HCT116 (cell line): Measurements from ENCODE around the gene CD96. TPM values are rescaled to one million over a fixed set of nuclear protein-coding genes. Genes with fewer than 3 reads are reported as not detected.

Experiments
- ATAC-seq: fragments of 200-7000 bp; cut with Tn5 transposase; 2 replicates; pipeline ENCODE4 v1.9.1; 2020; ENCODE audit warnings: mild to moderate bottlenecking, moderate library complexity
- BruUV-seq: library from RNA; stranded (reverse); fragments of 400-500 nt; replicated peaks from 2 replicates; lab custom pipeline; 2021; lab: Mats Ljungman, UMichigan
- CTCF ChIA-PET: fragments of 300-600 bp; sonication (Branson Sonifier 250); formaldehyde crosslinking; loops from one replicate; lab custom pipeline; 2021; ENCODE audit warnings: antibody characterized with exemption; lab: Charles Lee
- POLR2A ChIA-PET: fragments of 300-600, 350-600 bp; sonication (Branson Sonifier 250); formaldehyde crosslinking; loops from one replicate; lab custom pipeline; 2021; ENCODE audit warnings: antibody characterized with exemption; lab: Charles Lee
- RAD21 ChIA-PET, 2 experiments: fragments of 300-600 bp; sonication (Branson Sonifier 250); formaldehyde crosslinking; loops; one replicate each; lab custom pipeline; 2023; ENCODE audit warnings: low total read pairs in 2 of 2; ENCODE audit not compliant: uncharacterized antibody in 2 of 2, unreplicated experiment in 2 of 2, low non-redundant PET in 1 of 2; lab: Charles Lee
- DNase-seq: peaks from one replicate; pipeline ENCODE4 v3.0.0-alpha.2; 2010; ENCODE audit warnings: low read depth, low spot score
- H2AFZ ChIP-seq: fragments of 200-600 bp; shearing (Covaris generic), sonication (generic); 2 replicates; pipeline ENCODE4 v1.6.1; 2017; ENCODE audit warnings: low read depth, mixed run types, mixed read lengths, antibody characterized with exemption, low read length; ENCODE audit not compliant: poor library complexity, severe bottlenecking
- H3K27ac ChIP-seq: 2 replicates; pipeline ENCODE4 v1.5.1; 2012; ENCODE audit warnings: low read depth, low read length
- H3K27me3 ChIP-seq: fragments of 200-600 bp; sonication (generic); 2 replicates; pipeline ENCODE4 v1.6.1; 2016; ENCODE audit warnings: mixed run types, low read length, mixed read lengths; ENCODE audit not compliant: insufficient read depth
- H3K36me3 ChIP-seq, 2 experiments: fragments of 200-500 bp in 1 of 2; fragments of 200-600 bp in 1 of 2; sonication (Bioruptor generic) in 1 of 2; sonication (generic) in 1 of 2; 2 replicates each; pipeline versions ENCODE4 v1.5.1 to v1.6.1; 2014 to 2016; ENCODE audit warnings: low read length in 2 of 2, inconsistent platforms in 1 of 2, mixed read lengths in 1 of 2, mixed run types in 1 of 2; ENCODE audit not compliant: insufficient read depth in 2 of 2, control insufficient read depth in 1 of 2
- H3K4me1 ChIP-seq, 2 experiments: fragments of 200-600 bp in 1 of 2; sonication (generic) in 1 of 2; 2 replicates each; pipeline versions ENCODE4 v1.5.1 to v1.6.1; 2012 to 2017; ENCODE audit warnings: low read length in 2 of 2, inconsistent platforms in 1 of 2, mild to moderate bottlenecking in 1 of 2, mixed read lengths in 1 of 2, mixed run types in 1 of 2, moderate library complexity in 1 of 2; ENCODE audit not compliant: insufficient read depth in 2 of 2, control insufficient read depth in 1 of 2
- H3K4me2 ChIP-seq: fragments of 200-600 bp; sonication (generic); 2 replicates; pipeline ENCODE4 v1.6.1; 2017; ENCODE audit warnings: mixed run types, low read length, mixed read lengths
- H3K4me3 ChIP-seq, 2 experiments: fragments of 200-600 bp in 1 of 2; sonication (generic) in 1 of 2; replicated peaks in 1 of 2; 2 replicates each; pipeline ENCODE4 v1.5.1; 2011 to 2016; ENCODE audit warnings: low read length in 2 of 2, control low read depth in 1 of 2, low read depth in 1 of 2, mild to moderate bottlenecking in 1 of 2, mixed read lengths in 1 of 2, mixed run types in 1 of 2
- H3K79me2 ChIP-seq: fragments of 200-600 bp; sonication (generic); 2 replicates; pipeline ENCODE4 v1.6.1; 2017; ENCODE audit warnings: mild to moderate bottlenecking, mixed run types, low read length, moderate library complexity, mixed read lengths; ENCODE audit not compliant: insufficient read depth
- H3K9ac ChIP-seq: fragments of 200-600 bp; sonication (generic); 2 replicates; pipeline ENCODE4 v1.6.1; 2016; ENCODE audit warnings: low read length, mixed read lengths
- H3K9me2 ChIP-seq: fragments of 200-600 bp; sonication (generic), shearing (Covaris generic); 2 replicates; pipeline ENCODE4 v1.6.1; 2017; ENCODE audit warnings: mixed run types, mild to moderate bottlenecking, moderate library complexity; ENCODE audit not compliant: insufficient read depth
- H3K9me3 ChIP-seq, 2 experiments: fragments of 200-500 bp in 1 of 2; fragments of 200-600 bp in 1 of 2; sonication (Bioruptor generic) in 1 of 2; sonication (generic) in 1 of 2; 2 replicates each; pipeline ENCODE4 v1.6.1; 2014 to 2017; ENCODE audit warnings: low read length in 2 of 2, mixed read lengths in 2 of 2, inconsistent platforms in 1 of 2, low read depth in 1 of 2, mild to moderate bottlenecking in 1 of 2, mixed run types in 1 of 2, moderate library complexity in 1 of 2; ENCODE audit not compliant: control insufficient read depth in 1 of 2, insufficient read depth in 1 of 2
- H4K20me1 ChIP-seq: fragments of 200-600 bp; sonication (generic), shearing (Covaris generic); 2 replicates; pipeline ENCODE4 v1.6.1; 2017; ENCODE audit warnings: mixed run types, mild to moderate bottlenecking, moderate library complexity; ENCODE audit not compliant: insufficient read depth
- CEBPB ChIP-seq: IDR thresholded peaks from 2 replicates; pipeline ENCODE4 v1.6.1; 2012; ENCODE audit warnings: low read depth
- JUND ChIP-seq: IDR thresholded peaks from 2 replicates; pipeline ENCODE4 v1.6.1; 2012
- RAD21 ChIP-seq: IDR thresholded peaks from 2 replicates; pipeline ENCODE4 v1.6.1; 2012; ENCODE audit warnings: low read depth, mild to moderate bottlenecking
- SRF ChIP-seq: IDR thresholded peaks from 2 replicates; pipeline ENCODE4 v1.6.1; 2012; ENCODE audit warnings: low read depth
- intact Hi-C: fragments of 100-400 bp; cut with micrococcal nuclease; formaldehyde crosslinking; loops from 2 replicates; pipeline ENCODE4 v1.10.0; 2022
- total RNA-seq: library from RNA; stranded (reverse); gene quantifications from one replicate; pipeline ENCODE4 v1.2.1, GENCODE V29; 2021; ENCODE audit not compliant: unreplicated experiment
- TF ChIP-seq, protein P1 (sequence below): IDR thresholded peaks from 2 replicates; pipeline ENCODE4 v1.6.1; 2012
- TF ChIP-seq, protein P2 (sequence below), 3 experiments: fragments of 200-600 bp in 1 of 3; sonication (generic) in 1 of 3; IDR thresholded peaks in 2 of 3; conservative IDR thresholded peaks in 1 of 3; 2 replicates each; pipeline ENCODE4 v1.5.1; 2012 to 2017; ENCODE audit warnings: low read depth in 2 of 3, low read length in 2 of 3, antibody characterized with exemption in 1 of 3, borderline replicate concordance in 1 of 3, control low read depth in 1 of 3, mild to moderate bottlenecking in 1 of 3, mixed read lengths in 1 of 3, mixed run types in 1 of 3, moderate library complexity in 1 of 3; ENCODE audit not compliant: insufficient read depth in 1 of 3
- TF ChIP-seq, protein P3 (sequence below): IDR thresholded peaks from 2 replicates; pipeline ENCODE4 v1.6.1; 2011; ENCODE audit warnings: mild to moderate bottlenecking, low read length, moderate library complexity; ENCODE audit not compliant: insufficient replicate concordance; ENCODE audit errors: extremely low read depth

CD96 gene
- total RNA-seq, 1 experiment from 2014 or later = 0.42 TPM

DNA sequence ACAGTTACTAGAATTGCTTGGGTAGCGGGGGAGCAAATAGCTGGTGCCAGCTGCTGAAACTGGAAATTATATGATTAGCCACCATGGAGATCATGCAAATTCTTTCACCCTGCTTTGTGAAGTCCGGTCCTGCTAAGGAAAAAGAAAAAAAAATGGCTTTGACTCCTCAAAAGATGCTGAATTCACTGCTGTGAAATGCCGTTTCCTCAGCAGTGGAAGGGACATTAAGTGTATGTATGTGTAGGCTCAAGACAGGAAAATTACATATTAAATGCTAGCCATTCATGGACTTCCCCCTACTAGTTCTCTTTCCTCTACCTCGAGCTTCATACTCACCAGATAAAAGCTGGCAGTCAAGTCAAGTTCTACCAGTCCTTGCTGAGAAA lies 135.0 kb downstream of the CD96 start:
- H4K20me1 ChIP-seq = no peaks in the 10 kb centered on the region
- ATAC-seq = no peak
- peak overlapping the region; percentile 39; the same call in 1 of the 2 replicates for H3K27ac ChIP-seq
- peaks cover 23 to 36% of the 10 kb centered on the region in 2 experiments for H3K4me1 ChIP-seq
- ChIA-PET RAD21 (no interaction called here), POLR2A (interaction anchor here (1.0 kb wide), 1 partner anchor 17 kb away, joined by 3 read pairs; no protein-coding TSS in a partner anchor), CTCF (interaction anchor here (1.0 kb wide), 1 partner anchor 337 kb away, joined by 3 read pairs; no protein-coding TSS in a partner anchor)
- no peaks in the 10 kb centered on the region for H3K36me3 ChIP-seq
- DNase-seq = no peak
- H3K9me2 ChIP-seq = no peaks in the 10 kb centered on the region
- H2AFZ ChIP-seq = no peak overlapping the region
- no peaks in the 10 kb centered on the region for H3K27me3 ChIP-seq
- TF ChIP-seq JUND = no peak
- TF ChIP-seq, protein P1, sequence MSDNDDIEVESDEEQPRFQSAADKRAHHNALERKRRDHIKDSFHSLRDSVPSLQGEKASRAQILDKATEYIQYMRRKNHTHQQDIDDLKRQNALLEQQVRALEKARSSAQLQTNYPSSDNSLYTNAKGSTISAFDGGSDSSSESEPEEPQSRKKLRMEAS = 0 out of 2 replicates have a peak, but pooled peaks have one; percentile 1
- no peaks in the 10 kb centered on the region for H3K9me3 ChIP-seq
- H3K4me3 ChIP-seq = peak overlapping the region; percentile 74 to 81
- H3K79me2 ChIP-seq = peaks cover 74% of the 10 kb centered on the region
- BruUV-seq = no TSS peak
- peak overlapping the region; percentile 94 for H3K4me2 ChIP-seq
- peak overlapping the region; percentile 75; the same call in 1 of the 2 replicates for H3K9ac ChIP-seq
- intact Hi-C loops = no loop called here

DNA sequence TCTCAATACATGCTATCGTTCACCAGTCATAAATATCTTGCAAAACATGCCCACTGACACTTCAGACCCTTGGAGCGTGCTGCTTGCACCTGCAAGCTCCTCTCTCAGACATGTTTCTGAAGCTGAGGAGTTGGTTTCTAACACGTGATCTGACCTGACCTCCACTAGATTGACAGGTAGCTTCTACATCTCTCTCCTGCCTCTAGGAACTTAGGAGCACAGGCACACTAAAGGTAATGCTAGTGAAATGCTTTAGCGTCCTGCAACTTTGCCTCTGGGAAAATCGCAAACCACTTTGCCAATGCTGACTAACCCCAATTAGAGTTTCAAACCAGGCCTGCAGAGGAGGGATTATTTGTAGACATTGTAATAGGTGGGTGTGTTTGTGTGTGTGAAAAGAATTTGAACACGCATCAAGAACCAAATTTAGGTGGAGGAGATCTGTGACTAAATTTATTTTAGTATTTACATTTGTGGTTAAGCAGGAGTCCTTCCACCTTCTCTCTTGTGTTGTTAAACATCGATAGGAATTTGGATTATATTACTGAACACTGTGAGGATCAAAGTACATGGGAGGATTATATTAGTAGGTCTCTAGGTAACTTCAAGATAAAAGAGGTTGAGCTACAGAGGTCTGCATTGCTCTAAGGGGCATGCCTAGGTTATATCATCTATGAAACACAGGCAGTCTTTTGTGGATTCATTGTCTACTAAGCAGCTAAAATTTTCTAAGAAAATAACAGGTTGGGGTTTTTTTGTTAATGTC lies 139.8 kb downstream of the CD96 start:
- H3K9me2 ChIP-seq = no peaks in the 10 kb centered on the region
- H3K4me2 ChIP-seq = no peak overlapping the region
- BruUV-seq = no TSS peak
- H3K4me3 ChIP-seq = no peak overlapping the region
- TF ChIP-seq, protein P2, sequence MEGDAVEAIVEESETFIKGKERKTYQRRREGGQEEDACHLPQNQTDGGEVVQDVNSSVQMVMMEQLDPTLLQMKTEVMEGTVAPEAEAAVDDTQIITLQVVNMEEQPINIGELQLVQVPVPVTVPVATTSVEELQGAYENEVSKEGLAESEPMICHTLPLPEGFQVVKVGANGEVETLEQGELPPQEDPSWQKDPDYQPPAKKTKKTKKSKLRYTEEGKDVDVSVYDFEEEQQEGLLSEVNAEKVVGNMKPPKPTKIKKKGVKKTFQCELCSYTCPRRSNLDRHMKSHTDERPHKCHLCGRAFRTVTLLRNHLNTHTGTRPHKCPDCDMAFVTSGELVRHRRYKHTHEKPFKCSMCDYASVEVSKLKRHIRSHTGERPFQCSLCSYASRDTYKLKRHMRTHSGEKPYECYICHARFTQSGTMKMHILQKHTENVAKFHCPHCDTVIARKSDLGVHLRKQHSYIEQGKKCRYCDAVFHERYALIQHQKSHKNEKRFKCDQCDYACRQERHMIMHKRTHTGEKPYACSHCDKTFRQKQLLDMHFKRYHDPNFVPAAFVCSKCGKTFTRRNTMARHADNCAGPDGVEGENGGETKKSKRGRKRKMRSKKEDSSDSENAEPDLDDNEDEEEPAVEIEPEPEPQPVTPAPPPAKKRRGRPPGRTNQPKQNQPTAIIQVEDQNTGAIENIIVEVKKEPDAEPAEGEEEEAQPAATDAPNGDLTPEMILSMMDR (IDR thresholded peaks at IDR 0.05 in 2 of 3, conservative IDR thresholded peaks at IDR 0.05 in 1 of 3; ENCODE audit: borderline replicate concordance in 1 of 3, insufficient read depth in 1 of 3, low read depth in 2 of 3, low read length in 2 of 3) = no peak
- TF ChIP-seq CEBPB (no peak), JUND (no peak), SRF (no peak), RAD21 (no peak)
- TF ChIP-seq, protein P3, sequence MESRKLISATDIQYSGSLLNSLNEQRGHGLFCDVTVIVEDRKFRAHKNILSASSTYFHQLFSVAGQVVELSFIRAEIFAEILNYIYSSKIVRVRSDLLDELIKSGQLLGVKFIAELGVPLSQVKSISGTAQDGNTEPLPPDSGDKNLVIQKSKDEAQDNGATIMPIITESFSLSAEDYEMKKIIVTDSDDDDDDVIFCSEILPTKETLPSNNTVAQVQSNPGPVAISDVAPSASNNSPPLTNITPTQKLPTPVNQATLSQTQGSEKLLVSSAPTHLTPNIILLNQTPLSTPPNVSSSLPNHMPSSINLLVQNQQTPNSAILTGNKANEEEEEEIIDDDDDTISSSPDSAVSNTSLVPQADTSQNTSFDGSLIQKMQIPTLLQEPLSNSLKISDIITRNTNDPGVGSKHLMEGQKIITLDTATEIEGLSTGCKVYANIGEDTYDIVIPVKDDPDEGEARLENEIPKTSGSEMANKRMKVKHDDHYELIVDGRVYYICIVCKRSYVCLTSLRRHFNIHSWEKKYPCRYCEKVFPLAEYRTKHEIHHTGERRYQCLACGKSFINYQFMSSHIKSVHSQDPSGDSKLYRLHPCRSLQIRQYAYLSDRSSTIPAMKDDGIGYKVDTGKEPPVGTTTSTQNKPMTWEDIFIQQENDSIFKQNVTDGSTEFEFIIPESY = no peak
- TF ChIP-seq, all 23 proteins: peak for 0
- DNase-seq (no peak), ATAC-seq (no peak)
- H3K36me3 ChIP-seq = no peaks in the 10 kb centered on the region
- intact Hi-C loops = no loop called here
- ChIA-PET CTCF (interaction anchor here (1.5 kb wide), 1 partner anchor 9 kb away, joined by 5 read pairs; no protein-coding TSS in a partner anchor), POLR2A (no interaction called here), RAD21 (no interaction called here)
- H3K4me1 ChIP-seq = peaks cover 5 to 7% of the 10 kb centered on the region in 2 experiments
- no peak overlapping the region for H3K9ac ChIP-seq
- no peaks in the 10 kb centered on the region for H3K27me3 ChIP-seq
- H4K20me1 ChIP-seq = no peaks in the 10 kb centered on the region
- H3K27ac ChIP-seq = no peak overlapping the region
- H2AFZ ChIP-seq = no peak overlapping the region
- H3K9me3 ChIP-seq = no peaks in the 10 kb centered on the region
- peaks cover 93% of the 10 kb centered on the region for H3K79me2 ChIP-seq
